Epidermal melanocyte (primary cell): ENCODE data around the gene CAPN1.

Experiments used
- DNase-seq: peaks from one replicate; pipeline ENCODE4 v3.0.0; 2011; ENCODE audit warnings: low spot score; ENCODE audit not compliant: insufficient read length

CAPN1 gene

GRCh38 chr11:65258988-65259387 is 77.3 kb downstream of the CAPN1 start:
- no peak for DNase-seq

- DNase-seq: no peak
These were observed 78.6 kb downstream of the CAPN1 start for GRCh38 chr11:65260302-65260701.

GRCh38 chr11:65260756-65261590 is 79.2 kb downstream of the CAPN1 start:
- no peak for DNase-seq
